ENCODE data around the gene SPRED2.

DNA sequence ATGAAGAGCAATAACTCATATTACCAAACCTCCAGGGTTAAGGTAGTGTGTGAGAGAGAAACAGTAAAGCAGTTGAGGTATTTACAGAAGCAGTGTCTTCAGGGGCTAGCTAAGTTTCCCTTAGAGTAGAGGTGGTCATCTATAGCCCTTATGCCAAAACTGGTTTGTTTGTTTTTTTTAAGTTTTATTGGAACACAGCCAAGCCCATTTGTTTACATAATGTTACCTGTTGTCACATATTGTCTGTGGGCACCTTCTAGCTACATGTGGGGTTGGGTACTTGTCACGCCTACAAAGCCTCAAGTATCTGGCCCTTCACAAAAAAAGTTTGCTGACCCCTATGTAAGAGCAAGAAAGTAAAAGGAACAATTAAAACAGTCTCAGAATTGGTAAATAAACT, 165.4 kb downstream of the SPRED2 start:
- no peak for TF ChIP-seq POLR2AphosphoS5 (IDR thresholded peaks at IDR 0.05; ENCODE audit: borderline replicate concordance, low read depth, low read length)
- no peak for TF ChIP-seq EZH2 (IDR thresholded peaks at IDR 0.05)
